CD4-positive, alpha-beta T cell (primary cell): ENCODE data around the gene NR1H4. TPM values are rescaled to one million over a fixed set of nuclear protein-coding genes. Genes with fewer than 3 reads are reported as not detected.

Source experiments
- ATAC-seq: fragments of 200-7000 bp; cut with Tn5 transposase; one replicate; pipeline ENCODE4 v1.10.0; 2022; ENCODE audit warnings: mild to moderate bottlenecking; ENCODE audit not compliant: poor library complexity
- CTCF ChIA-PET: fragments of 350-600 bp; sonication (Branson Sonifier 250); formaldehyde crosslinking; loops from one replicate; lab custom pipeline; 2021; ENCODE audit warnings: antibody characterized with exemption, inconsistent platforms; lab: Charles Lee
- POLR2A ChIA-PET: fragments of 350-600 bp; sonication (Branson Sonifier 250); formaldehyde crosslinking; loops from one replicate; lab custom pipeline; 2021; ENCODE audit warnings: antibody characterized with exemption, inconsistent platforms; lab: Charles Lee
- DNase-seq, 14 experiments: peaks; one replicate each; pipeline ENCODE4 v3.0.0-alpha.2; 2013 to 2020; ENCODE audit warnings: mixed read lengths in 2 of 14
- H3K27ac ChIP-seq, 2 donors: one replicate each; pipeline versions ENCODE4 v1.5.1 to v1.7.0; 2013; ENCODE audit warnings: low read length in 2 of 2, low read depth in 1 of 2, mild to moderate bottlenecking in 1 of 2
- H3K27me3 ChIP-seq, 2 experiments: 1 replicate in 1 of 2; 2 replicates in 1 of 2; pipeline versions ENCODE4 v1.6.1 to v1.7.0; 2013; ENCODE audit warnings: low read length in 2 of 2, control low read depth in 1 of 2, mild to moderate bottlenecking in 1 of 2, moderate library complexity in 1 of 2; ENCODE audit not compliant: insufficient read depth in 2 of 2, control insufficient read depth in 1 of 2
- H3K36me3 ChIP-seq: one replicate; pipeline ENCODE4 v1.6.1; 2013; ENCODE audit warnings: low read length, control low read depth; ENCODE audit not compliant: insufficient read depth
- H3K4me1 ChIP-seq: one replicate; pipeline ENCODE4 v1.6.1; 2013; ENCODE audit warnings: low read length, control low read depth; ENCODE audit not compliant: insufficient read depth
- H3K4me3 ChIP-seq: one replicate; pipeline ENCODE4 v1.5.1; 2013; ENCODE audit warnings: mild to moderate bottlenecking, low read length, moderate library complexity
- H3K9me3 ChIP-seq, 2 experiments: 1 replicate in 1 of 2; 2 replicates in 1 of 2; pipeline versions ENCODE4 v1.6.1 to v1.7.0; 2013; ENCODE audit warnings: low read length in 2 of 2, mild to moderate bottlenecking in 2 of 2, control low read depth in 1 of 2, moderate library complexity in 1 of 2; ENCODE audit not compliant: control insufficient read depth in 1 of 2, insufficient read depth in 1 of 2
- H3K27ac Mint-ChIP-seq: one replicate; pipeline ENCODE4 v1.8.0; 2020; ENCODE audit warnings: mixed read lengths
- H3K27me3 Mint-ChIP-seq: one replicate; pipeline ENCODE4 v1.8.0; 2021; ENCODE audit warnings: mixed read lengths
- H3K36me3 Mint-ChIP-seq: one replicate; pipeline ENCODE4 v1.8.0; 2021; ENCODE audit warnings: low read depth, mixed read lengths
- H3K4me1 Mint-ChIP-seq: one replicate; pipeline ENCODE4 v1.8.0; 2021; ENCODE audit warnings: low read depth, mixed read lengths
- H3K4me3 Mint-ChIP-seq: one replicate; pipeline ENCODE4 v1.8.0; 2020; ENCODE audit warnings: mild to moderate bottlenecking, mixed read lengths
- H3K9me3 Mint-ChIP-seq: one replicate; pipeline ENCODE4 v1.8.0; 2020; ENCODE audit warnings: mixed read lengths
- intact Hi-C, 2 experiments: fragments of 100-400 bp; cut with DNase I in 1 of 2; cut with micrococcal nuclease in 1 of 2; formaldehyde crosslinking; loops; one replicate each; pipeline versions ENCODE4 v1.15.1 to v1.9.0; 2023 to 2025; cut with DNase I, micrococcal nuclease
- total RNA-seq, 174 experiments: library from RNA in 2 of 174; stranded (reverse) in 2 of 174; gene quantifications; one replicate each; pipeline ENCODE4 v1.2.3 and lab custom pipeline; 2021 to 2026
- TF ChIP-seq, protein P1 (sequence below): fragments of 200-600 bp; IDR thresholded peaks from one replicate; pipeline ENCODE4 v1.8.0; 2022; ENCODE audit warnings: antibody characterized with exemption, mild to moderate bottlenecking

Gene NR1H4
- total RNA-seq, 2 experiments from 2014 or later, result not detected

DNA sequence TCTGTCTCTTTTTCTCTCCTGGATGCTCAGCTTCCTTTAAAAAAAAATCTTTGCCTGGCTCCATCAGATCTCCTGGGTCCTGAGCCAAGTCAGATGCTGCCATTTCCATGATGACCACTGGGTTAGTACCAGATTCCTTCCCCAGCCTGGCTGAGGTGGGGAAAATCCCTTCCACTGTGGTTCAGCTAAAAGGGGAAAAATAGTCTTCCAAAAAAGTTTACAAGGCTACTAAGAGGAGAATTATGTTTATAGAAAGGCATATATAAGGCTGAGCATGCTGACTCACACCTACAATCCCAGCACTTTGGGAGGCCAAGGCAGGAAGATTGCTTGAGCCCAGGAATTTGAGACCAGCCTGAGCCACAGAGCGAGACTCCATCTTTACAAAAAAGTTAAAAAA is 71.4 kb downstream of the NR1H4 start:
- Histone ChIP-seq H3K9me3 (no peaks in the 10 kb centered on the region), H3K4me1 (no peaks in the 10 kb centered on the region), H3K27ac (no peak overlapping the region), H3K36me3 (no peaks in the 10 kb centered on the region), H3K4me3 (no peak overlapping the region), H3K27me3 (peaks cover 0 to 7% of the 10 kb centered on the region in 2 experiments)
- intact Hi-C loops, result no loop called here
- no peaks in the 10 kb centered on the region for H3K27me3 Mint-ChIP-seq
- H3K9me3 Mint-ChIP-seq, result no peaks in the 10 kb centered on the region
- no peaks in the 10 kb centered on the region for H3K36me3 Mint-ChIP-seq
- H3K4me1 Mint-ChIP-seq, result no peaks in the 10 kb centered on the region
- ATAC-seq, result no peak
- H3K27ac Mint-ChIP-seq, result no peak overlapping the region
- CTCF ChIA-PET, result no interaction called here
- TF ChIP-seq, protein P1, sequence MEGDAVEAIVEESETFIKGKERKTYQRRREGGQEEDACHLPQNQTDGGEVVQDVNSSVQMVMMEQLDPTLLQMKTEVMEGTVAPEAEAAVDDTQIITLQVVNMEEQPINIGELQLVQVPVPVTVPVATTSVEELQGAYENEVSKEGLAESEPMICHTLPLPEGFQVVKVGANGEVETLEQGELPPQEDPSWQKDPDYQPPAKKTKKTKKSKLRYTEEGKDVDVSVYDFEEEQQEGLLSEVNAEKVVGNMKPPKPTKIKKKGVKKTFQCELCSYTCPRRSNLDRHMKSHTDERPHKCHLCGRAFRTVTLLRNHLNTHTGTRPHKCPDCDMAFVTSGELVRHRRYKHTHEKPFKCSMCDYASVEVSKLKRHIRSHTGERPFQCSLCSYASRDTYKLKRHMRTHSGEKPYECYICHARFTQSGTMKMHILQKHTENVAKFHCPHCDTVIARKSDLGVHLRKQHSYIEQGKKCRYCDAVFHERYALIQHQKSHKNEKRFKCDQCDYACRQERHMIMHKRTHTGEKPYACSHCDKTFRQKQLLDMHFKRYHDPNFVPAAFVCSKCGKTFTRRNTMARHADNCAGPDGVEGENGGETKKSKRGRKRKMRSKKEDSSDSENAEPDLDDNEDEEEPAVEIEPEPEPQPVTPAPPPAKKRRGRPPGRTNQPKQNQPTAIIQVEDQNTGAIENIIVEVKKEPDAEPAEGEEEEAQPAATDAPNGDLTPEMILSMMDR, result no peak
- no peak overlapping the region for H3K4me3 Mint-ChIP-seq
- POLR2A ChIA-PET, result no interaction called here
- no peak for DNase-seq

DNA sequence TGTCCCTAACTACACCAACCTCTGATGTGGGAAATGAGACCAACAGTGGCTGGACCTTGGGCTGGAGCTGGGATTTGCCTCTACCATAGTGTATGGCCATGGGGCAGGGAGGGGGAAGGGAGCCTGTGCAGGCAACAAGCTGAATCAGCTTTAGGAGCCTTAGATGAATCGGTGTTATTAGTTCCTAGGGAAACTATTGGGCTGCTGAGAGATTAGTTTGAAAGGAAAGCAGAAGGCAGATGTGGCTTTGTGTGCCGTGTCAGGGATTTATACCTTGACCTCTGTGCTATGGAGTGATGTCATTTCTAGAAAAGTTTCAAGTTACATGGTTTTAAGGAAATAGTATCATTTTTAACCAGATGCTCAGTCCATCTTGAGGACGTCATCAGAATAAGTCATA is 80.3 kb downstream of the NR1H4 start:
- no peak overlapping the region for H3K27ac Mint-ChIP-seq

DNA sequence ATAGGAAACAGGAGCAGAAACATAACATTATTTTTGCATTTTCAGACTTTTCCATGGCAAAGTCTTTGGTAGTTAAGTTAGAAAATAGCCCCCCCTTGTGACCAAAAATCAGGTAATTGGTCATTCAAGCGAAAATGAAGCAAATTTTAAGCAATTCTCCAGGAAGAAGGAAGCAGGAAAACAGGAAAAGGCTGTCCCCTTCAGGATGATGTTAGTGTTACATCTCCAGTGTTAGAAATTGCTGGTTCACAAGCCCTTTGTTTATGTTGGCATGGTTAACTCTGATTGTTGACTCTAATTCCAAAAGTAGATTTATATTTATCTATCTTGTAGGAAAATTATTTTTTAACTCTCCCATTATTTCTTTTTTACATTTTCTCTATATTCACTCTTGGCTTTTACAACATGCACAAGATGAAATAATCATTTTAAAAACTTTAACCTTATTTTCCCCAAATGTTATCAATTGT is 81.0 kb downstream of the NR1H4 start:
- H3K27me3 ChIP-seq, result no peaks in the 10 kb centered on the region
- no peaks in the 10 kb centered on the region for H3K36me3 Mint-ChIP-seq
- POLR2A ChIA-PET, result no interaction called here
- H3K4me1 ChIP-seq, result no peaks in the 10 kb centered on the region
- intact Hi-C loops, result loop anchor here (2.0 to 10.0 kb wide), 4 partner anchors 320 to 1512 kb away; no protein-coding TSS in a partner anchor
- no peak overlapping the region for H3K4me3 ChIP-seq
- H3K4me3 Mint-ChIP-seq, result no peak overlapping the region
- no peak for ATAC-seq
- no peaks in the 10 kb centered on the region for H3K36me3 ChIP-seq
- H3K4me1 Mint-ChIP-seq, result no peaks in the 10 kb centered on the region
- peaks cover 20% of the 10 kb centered on the region for H3K27me3 Mint-ChIP-seq
- H3K9me3 Mint-ChIP-seq, result no peaks in the 10 kb centered on the region
- H3K27ac ChIP-seq, result no peak overlapping the region
- TF ChIP-seq, protein P1, result peak; percentile 53
- CTCF ChIA-PET, result no interaction called here
- H3K27ac Mint-ChIP-seq, result no peak overlapping the region
- DNase-seq, result peak in 3 of 14 experiments; percentile 24 to 45 (median 39)
- no peaks in the 10 kb centered on the region for H3K9me3 ChIP-seq

More for the DNA sequence above, 80.3 kb downstream of the NR1H4 start:
- ATAC-seq, result no peak
- intact Hi-C loops, result loop anchor here (2.0 to 10.0 kb wide), 4 partner anchors 319 to 1511 kb away; no protein-coding TSS in a partner anchor
- TF ChIP-seq, protein P1, result no peak
- Histone ChIP-seq H3K9me3 (no peaks in the 10 kb centered on the region), H3K27me3 (no peaks in the 10 kb centered on the region), H3K27ac (no peak overlapping the region), H3K36me3 (no peaks in the 10 kb centered on the region), H3K4me3 (no peak overlapping the region), H3K4me1 (no peaks in the 10 kb centered on the region)
- H3K4me1 Mint-ChIP-seq, result no peaks in the 10 kb centered on the region
- no peaks in the 10 kb centered on the region for H3K36me3 Mint-ChIP-seq
- DNase-seq, result no peak
- CTCF ChIA-PET, result no interaction called here
- no peak overlapping the region for H3K4me3 Mint-ChIP-seq
- peaks cover 19% of the 10 kb centered on the region for H3K27me3 Mint-ChIP-seq
- POLR2A ChIA-PET, result no interaction called here
- H3K9me3 Mint-ChIP-seq, result no peaks in the 10 kb centered on the region
